Progenitor cell of endocrine pancreas (in vitro differentiated cells): ENCODE results near the gene RC3H1. TPM values are rescaled to one million over a fixed set of nuclear protein-coding genes. Genes with fewer than 3 reads are reported as not detected.

Experiments used
- DNase-seq: peaks from one replicate; pipeline ENCODE4 v3.0.0; 2021; ENCODE audit warnings: low spot score; ENCODE audit not compliant: unreplicated experiment
- H3K27ac Mint-ChIP-seq: 2 replicates; pipeline ENCODE4 v1.8.0; 2021; ENCODE audit warnings: mild to moderate bottlenecking, moderate library complexity, mixed read lengths
- H3K27me3 Mint-ChIP-seq: 2 replicates; pipeline ENCODE4 v1.8.0; 2021; ENCODE audit warnings: mixed read lengths
- H3K36me3 Mint-ChIP-seq: 2 replicates; pipeline ENCODE4 v1.8.0; 2022; ENCODE audit warnings: mixed read lengths; ENCODE audit not compliant: insufficient read depth
- H3K4me1 Mint-ChIP-seq: 2 replicates; pipeline ENCODE4 v1.8.0; 2021; ENCODE audit warnings: low read depth, mixed read lengths
- H3K4me3 Mint-ChIP-seq: 2 replicates; pipeline ENCODE4 v1.8.0; 2021; ENCODE audit warnings: low read depth, mild to moderate bottlenecking, moderate library complexity, mixed read lengths
- H3K9me3 Mint-ChIP-seq: 2 replicates; pipeline ENCODE4 v1.8.0; 2021; ENCODE audit warnings: low read depth, mixed read lengths
- total RNA-seq: library from RNA; stranded (reverse); gene quantifications from 2 replicates; pipeline ENCODE4 v1.2.1, GENCODE V29; 2021
- TF ChIP-seq, protein P1 (sequence below): fragments of 200-600 bp; sonication (generic); IDR thresholded peaks from one replicate; pipeline ENCODE4 v1.5.0; 2021; ENCODE audit warnings: antibody characterized with exemption, mild to moderate bottlenecking; ENCODE audit not compliant: unreplicated experiment

Gene RC3H1
- total RNA-seq, 1 donor from 2014 or later = 45.8 TPM

DNA sequence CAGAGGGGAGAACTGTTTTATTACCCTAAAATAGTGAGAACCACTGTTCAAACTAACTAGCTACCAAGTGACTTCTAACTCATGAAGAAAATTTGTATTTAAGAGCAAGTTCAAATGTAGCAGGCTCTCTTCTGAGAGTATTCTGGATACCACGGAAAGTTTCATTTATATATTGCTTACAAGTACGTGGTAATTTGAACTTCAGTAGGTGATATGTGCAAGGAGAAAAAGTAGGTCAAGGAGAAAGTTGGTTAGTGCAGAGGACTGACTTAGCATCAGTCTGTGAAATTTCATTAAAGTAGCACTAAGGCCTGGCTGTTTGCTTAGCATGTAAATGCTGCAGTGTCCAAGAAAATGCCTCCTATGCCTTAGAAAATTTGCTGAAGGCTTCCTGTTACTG is 121.7 kb downstream of the RC3H1 start:
- no peak overlapping the region for H3K4me3 Mint-ChIP-seq
- no peaks in the 10 kb centered on the region for H3K36me3 Mint-ChIP-seq
- no peaks in the 10 kb centered on the region for H3K4me1 Mint-ChIP-seq
- H3K27me3 Mint-ChIP-seq = no peaks in the 10 kb centered on the region
- H3K27ac Mint-ChIP-seq = no peak overlapping the region
- no peak for DNase-seq
- TF ChIP-seq, protein P1, sequence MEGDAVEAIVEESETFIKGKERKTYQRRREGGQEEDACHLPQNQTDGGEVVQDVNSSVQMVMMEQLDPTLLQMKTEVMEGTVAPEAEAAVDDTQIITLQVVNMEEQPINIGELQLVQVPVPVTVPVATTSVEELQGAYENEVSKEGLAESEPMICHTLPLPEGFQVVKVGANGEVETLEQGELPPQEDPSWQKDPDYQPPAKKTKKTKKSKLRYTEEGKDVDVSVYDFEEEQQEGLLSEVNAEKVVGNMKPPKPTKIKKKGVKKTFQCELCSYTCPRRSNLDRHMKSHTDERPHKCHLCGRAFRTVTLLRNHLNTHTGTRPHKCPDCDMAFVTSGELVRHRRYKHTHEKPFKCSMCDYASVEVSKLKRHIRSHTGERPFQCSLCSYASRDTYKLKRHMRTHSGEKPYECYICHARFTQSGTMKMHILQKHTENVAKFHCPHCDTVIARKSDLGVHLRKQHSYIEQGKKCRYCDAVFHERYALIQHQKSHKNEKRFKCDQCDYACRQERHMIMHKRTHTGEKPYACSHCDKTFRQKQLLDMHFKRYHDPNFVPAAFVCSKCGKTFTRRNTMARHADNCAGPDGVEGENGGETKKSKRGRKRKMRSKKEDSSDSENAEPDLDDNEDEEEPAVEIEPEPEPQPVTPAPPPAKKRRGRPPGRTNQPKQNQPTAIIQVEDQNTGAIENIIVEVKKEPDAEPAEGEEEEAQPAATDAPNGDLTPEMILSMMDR = no peak
- H3K9me3 Mint-ChIP-seq = no peaks in the 10 kb centered on the region

DNA sequence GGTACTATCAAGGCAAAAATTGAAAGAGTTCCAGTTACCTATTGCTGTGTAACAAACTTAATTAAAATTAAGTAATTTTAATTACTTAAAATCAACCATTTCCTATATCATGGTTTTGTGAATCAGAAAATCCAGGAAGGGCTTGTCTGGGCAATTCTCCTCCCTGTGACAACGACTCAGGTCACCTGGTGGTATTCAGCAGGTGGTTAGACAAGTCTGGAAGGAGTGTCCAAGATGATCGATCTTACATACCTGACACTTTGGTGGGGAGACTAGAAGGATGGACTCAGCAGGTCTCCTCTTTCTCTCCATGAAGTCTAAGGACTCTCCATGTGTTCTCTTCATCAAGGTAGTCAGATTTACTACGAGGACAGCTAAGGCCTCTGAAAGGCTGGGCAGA is 128.0 kb downstream of the RC3H1 start:
- TF ChIP-seq, protein P1 = no peak
- peaks cover 4% of the 10 kb centered on the region for H3K36me3 Mint-ChIP-seq
- peaks cover 3% of the 10 kb centered on the region for H3K4me1 Mint-ChIP-seq
- no peaks in the 10 kb centered on the region for H3K27me3 Mint-ChIP-seq
- no peaks in the 10 kb centered on the region for H3K9me3 Mint-ChIP-seq
- H3K4me3 Mint-ChIP-seq = no peak overlapping the region
- H3K27ac Mint-ChIP-seq = no peak overlapping the region
- no peak for DNase-seq

DNA sequence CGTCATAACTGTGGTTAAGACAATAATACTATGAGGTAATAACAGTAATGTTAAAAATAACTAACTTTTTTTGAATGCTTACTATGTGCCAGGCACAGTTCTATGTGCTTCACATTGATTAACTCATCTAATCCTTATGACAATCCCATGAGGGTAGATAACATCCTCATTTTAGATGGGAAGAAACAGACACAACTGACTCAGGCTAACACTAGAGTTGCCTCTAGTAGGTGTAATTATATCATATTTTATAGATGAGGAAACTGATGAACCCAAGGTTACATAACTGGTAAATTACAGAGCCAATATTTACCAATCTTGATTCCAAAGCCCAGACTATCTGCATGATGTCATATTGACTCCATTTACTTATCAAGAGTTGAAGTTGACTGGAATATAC is 128.5 kb downstream of the RC3H1 start:
- H3K27me3 Mint-ChIP-seq = no peaks in the 10 kb centered on the region
- TF ChIP-seq, protein P1 = no peak
- peaks cover 4% of the 10 kb centered on the region for H3K36me3 Mint-ChIP-seq
- H3K4me3 Mint-ChIP-seq = no peak overlapping the region
- no peak overlapping the region for H3K27ac Mint-ChIP-seq
- H3K9me3 Mint-ChIP-seq = no peaks in the 10 kb centered on the region
- no peak for DNase-seq
- H3K4me1 Mint-ChIP-seq = peaks cover 3% of the 10 kb centered on the region

DNA sequence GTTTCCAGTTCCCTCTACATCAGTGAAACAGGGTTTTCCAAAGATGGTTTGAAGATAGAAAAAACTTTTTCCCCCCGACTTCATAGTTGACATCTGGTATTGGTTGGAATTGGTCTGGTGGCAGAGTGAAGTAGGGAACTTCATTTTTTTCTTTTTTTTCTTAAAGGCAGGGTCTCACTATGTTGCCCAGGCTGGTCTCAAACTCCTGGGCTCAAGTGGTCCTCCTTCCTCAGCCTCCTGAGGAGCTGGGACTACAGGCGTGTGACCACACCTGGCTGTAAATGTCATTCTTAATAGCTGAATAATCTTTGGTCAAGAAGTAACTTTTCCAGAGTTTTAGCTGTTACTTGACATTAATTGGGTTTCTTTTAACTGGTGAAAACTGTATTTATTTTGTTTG is 132.3 kb downstream of the RC3H1 start:
- peaks cover 9% of the 10 kb centered on the region for H3K36me3 Mint-ChIP-seq
- DNase-seq = no peak

DNA sequence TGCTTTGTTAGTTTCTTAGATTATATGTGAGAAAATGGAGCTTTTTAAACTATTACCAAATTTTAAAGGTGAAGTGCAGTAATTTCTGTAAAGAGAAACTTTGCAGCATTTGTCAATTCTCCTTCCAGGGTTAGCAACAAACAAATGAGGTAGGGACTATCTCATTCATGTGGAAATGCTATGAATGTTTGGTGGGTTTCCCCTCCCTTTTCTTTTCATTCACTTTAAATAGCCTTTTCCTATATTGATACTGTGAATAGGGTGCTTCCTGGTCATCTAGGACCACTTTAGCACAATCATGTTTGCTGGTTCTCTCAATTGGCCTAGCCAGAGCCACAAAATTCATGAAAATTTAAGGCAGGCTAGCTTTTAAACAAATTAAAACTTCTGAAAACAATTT is 133.4 kb downstream of the RC3H1 start:
- Mint-ChIP-seq H3K27me3 (no peaks in the 10 kb centered on the region), H3K27ac (no peak overlapping the region), H3K9me3 (no peaks in the 10 kb centered on the region), H3K4me1 (peaks cover 3% of the 10 kb centered on the region), H3K36me3 (peaks cover 6% of the 10 kb centered on the region), H3K4me3 (no peak overlapping the region)
- DNase-seq = no peak
- TF ChIP-seq, protein P1 = no peak

More for the DNA sequence above, 132.3 kb downstream of the RC3H1 start:
- TF ChIP-seq, protein P1 = no peak
- Mint-ChIP-seq H3K4me3 (no peak overlapping the region), H3K4me1 (peaks cover 3% of the 10 kb centered on the region), H3K9me3 (no peaks in the 10 kb centered on the region), H3K27me3 (no peaks in the 10 kb centered on the region), H3K27ac (no peak overlapping the region)
